IPS-18c (cell line): Measurements from ENCODE around the gene ERAP2.
A peak's percentile ranks its signal among the peaks of the same experiment; 100 is the strongest.

Experiments used
- H3K4me3 ChIP-seq: 2 replicates; pipeline ENCODE4 v1.7.0; 2013; ENCODE audit warnings: low read depth, mild to moderate bottlenecking, low read length, moderate library complexity; ENCODE audit not compliant: insufficient read depth
- H3K9me3 ChIP-seq: one replicate; pipeline ENCODE4 v1.6.1; 2013; ENCODE audit warnings: mild to moderate bottlenecking, low read length, moderate library complexity; ENCODE audit not compliant: control insufficient read depth, insufficient read depth

Gene ERAP2

DNA sequence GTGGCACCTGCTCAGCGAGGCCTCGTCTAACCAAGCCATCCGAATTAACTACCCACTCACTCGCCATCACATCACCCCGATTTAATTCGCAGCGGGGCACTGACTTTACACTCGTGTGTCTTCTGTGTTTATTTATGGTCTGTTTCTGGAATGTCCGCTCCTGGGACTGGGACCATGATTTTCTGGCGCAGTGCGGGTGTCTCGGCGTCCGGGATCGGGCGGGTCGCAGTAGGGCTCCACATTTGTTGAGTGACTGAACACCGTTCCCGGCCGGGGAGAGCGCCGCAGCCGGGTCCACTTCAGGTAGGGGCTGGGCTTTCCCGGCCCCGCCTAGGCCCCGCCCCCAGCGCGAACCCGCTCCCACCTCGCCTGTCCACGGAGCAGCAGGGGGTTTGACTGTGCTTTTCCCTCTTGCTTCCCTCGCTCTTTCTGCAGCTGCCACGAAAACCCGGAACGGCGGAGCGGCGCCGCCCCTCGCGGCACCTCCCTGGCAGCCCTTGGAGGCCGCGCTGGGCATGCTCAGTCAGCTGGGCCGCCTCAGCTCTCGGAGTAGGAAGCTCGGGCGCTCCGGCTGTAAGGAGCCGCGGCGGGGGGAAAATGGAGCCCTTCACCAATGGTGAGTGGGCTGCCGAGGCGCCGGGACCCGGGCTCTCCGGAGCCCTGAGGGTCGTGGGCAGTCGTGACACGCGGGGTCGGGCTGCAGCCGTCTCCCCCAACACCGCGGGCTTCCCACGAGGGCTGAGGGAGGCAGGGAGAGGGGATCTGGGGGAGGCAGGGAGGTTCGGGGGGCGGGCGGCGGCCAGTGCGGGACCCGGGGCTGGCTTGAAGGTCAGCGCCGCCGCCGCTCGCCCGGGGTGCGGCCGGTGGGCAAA is 59.5 kb downstream of the ERAP2 start, which contains the start of gene LNPEP:
TSS of gene LNPEP (plus strand) at position 522 of the 872 bp plus-strand sequence. CDS start at position 598, 76 bp downstream.
- no peaks in the 10 kb centered on the region for H3K9me3 ChIP-seq
- peak within 1 kb of the TSS; percentile 73 for H3K4me3 ChIP-seq

- no peaks in the 10 kb centered on the region for H3K9me3 ChIP-seq
Measured at GRCh38 chr5:96936431-96937320, 60.4 kb downstream of the ERAP2 start.

GRCh38 chr5:96940586-96940985 is 64.3 kb downstream of the ERAP2 start:
- H3K4me3 ChIP-seq, result no peak overlapping the region

More at GRCh38 chr5:96936431-96937320, 60.4 kb downstream of the ERAP2 start:
- H3K4me3 ChIP-seq, result peak overlapping the region; percentile 73

DNA sequence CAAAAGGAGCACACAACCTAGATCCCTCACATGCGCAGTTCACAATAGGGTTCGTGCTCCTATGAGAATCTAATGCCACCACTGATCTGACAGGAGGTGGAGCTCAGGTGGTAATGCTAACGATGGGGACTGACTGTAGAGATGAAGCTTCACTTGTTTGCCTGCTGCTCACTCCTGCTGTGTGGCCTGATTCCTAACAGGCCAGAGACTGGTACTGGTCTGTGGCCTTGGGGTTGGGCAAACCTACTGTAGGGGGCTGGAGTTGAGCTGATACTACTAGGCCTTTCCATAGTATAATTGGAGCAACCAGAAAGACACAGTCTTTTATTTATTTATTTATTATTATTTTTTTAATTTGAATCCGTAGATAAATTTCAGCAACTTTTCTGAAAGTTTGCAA is 64.8 kb downstream of the ERAP2 start:
- H3K4me3 ChIP-seq, result no peak overlapping the region
- no peaks in the 10 kb centered on the region for H3K9me3 ChIP-seq

More at GRCh38 chr5:96940586-96940985, 64.3 kb downstream of the ERAP2 start:
- H3K9me3 ChIP-seq, result no peaks in the 10 kb centered on the region

- Histone ChIP-seq H3K4me3 (no peak overlapping the region), H3K9me3 (no peaks in the 10 kb centered on the region)
Measured at GRCh38 chr5:96942078-96942477, 65.8 kb downstream of the ERAP2 start.

DNA sequence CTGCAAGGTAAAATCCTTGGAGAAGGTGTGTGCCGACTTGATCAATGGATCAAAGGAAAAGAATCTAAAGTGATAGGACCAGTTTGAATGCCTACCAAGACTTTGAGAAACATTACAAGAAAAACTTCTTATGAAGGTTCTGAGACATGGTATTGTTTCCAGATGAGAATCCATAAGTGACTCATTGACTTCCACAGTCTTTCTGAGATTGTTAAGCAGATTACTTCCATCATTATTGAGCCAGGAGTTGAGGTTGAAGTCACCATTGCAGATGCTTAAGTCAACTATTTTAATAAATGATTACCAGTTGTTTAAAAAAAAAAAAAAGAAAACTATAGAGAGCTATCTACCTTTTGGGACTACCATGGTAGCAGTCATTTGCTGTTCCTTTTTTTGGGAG is 66.6 kb downstream of the ERAP2 start:
- H3K4me3 ChIP-seq, result no peak overlapping the region
- H3K9me3 ChIP-seq, result no peaks in the 10 kb centered on the region

GRCh38 chr5:96943799-96944198 is 67.5 kb downstream of the ERAP2 start:
- Histone ChIP-seq H3K9me3 (no peaks in the 10 kb centered on the region), H3K4me3 (no peak overlapping the region)

GRCh38 chr5:96945144-96945897 is 69.0 kb downstream of the ERAP2 start:
- Histone ChIP-seq H3K4me3 (no peak overlapping the region), H3K9me3 (peaks cover 4% of the 10 kb centered on the region)

DNA sequence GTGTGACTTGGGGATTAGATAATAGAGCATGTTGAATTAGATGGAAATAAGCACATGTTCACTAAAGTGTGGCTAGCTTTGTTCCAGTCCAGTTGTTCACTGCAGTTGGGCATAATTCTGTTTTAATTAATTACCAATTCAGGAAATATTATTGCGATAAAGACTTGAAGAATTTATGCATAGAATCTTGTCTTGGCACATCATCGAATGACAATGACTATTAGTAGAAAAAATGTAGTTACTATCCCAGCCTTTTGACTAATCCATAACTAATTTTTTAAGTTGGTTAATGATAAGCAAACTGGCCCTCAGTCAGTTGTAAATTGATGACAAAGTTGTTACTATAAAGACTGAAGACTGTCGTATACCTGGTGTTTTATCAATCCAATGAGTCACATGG is 70.1 kb downstream of the ERAP2 start:
- Histone ChIP-seq H3K9me3 (peaks cover 4% of the 10 kb centered on the region), H3K4me3 (no peak overlapping the region)

- Histone ChIP-seq H3K9me3 (peaks cover 4% of the 10 kb centered on the region), H3K4me3 (no peak overlapping the region)
Measured at GRCh38 chr5:96952118-96952750, 75.9 kb downstream of the ERAP2 start.

DNA sequence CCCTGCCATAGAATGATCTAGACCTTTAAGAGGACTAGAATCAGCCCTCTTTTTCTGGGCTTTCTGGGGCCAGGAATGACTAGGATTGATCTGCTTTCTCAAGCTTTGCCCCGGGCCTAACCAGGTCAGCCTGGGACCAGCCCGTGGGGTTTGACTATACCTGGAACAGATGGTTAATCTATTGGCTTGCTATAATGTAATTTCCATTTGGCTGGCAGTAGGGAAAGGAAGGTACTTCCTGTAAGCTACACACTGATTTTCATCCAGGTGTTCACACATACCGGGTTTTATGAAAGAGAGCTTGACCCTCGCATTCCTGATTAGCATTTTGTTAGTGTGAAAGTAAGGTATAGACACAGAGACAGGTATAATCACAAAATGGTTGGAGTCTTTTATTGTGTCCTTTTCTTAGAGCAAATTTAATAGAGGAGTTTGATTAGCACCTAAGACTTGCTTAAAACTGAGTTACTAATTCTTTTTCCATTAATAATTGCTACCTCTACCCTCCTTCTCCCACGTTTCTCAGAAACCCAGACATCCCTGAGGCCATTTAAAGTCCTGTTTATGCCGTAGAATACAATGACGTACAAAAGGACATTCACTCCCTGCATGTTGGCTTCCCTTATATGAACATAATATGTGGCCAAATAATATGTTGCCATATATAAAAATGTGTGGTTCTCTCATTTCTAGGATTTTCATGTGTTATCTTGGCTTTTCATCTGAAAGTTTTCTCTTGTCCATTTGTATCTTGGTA is 76.9 kb downstream of the ERAP2 start:
- H3K9me3 ChIP-seq, result peaks cover 4% of the 10 kb centered on the region

GRCh38 chr5:96957254-96958049 is 81.2 kb downstream of the ERAP2 start:
- no peak overlapping the region for H3K4me3 ChIP-seq

More for the DNA sequence above, 76.9 kb downstream of the ERAP2 start:
- H3K4me3 ChIP-seq, result no peak overlapping the region

GRCh38 chr5:96958977-96959376 is 82.7 kb downstream of the ERAP2 start:
- Histone ChIP-seq H3K4me3 (no peak overlapping the region), H3K9me3 (no peaks in the 10 kb centered on the region)

More at GRCh38 chr5:96957254-96958049, 81.2 kb downstream of the ERAP2 start:
- H3K9me3 ChIP-seq, result no peaks in the 10 kb centered on the region

GRCh38 chr5:96961053-96961452 is 84.8 kb downstream of the ERAP2 start:
- H3K4me3 ChIP-seq, result no peak overlapping the region

GRCh38 chr5:96962540-96962991 is 86.3 kb downstream of the ERAP2 start:
- Histone ChIP-seq H3K4me3 (no peak overlapping the region), H3K9me3 (no peaks in the 10 kb centered on the region)

More at GRCh38 chr5:96961053-96961452, 84.8 kb downstream of the ERAP2 start:
- H3K9me3 ChIP-seq, result no peaks in the 10 kb centered on the region
